ENCODE results near the gene AFAP1. TPM values are rescaled to one million over a fixed set of nuclear protein-coding genes. Genes with fewer than 3 reads are reported as not detected.

Gene AFAP1
- total RNA-seq, 1 experiment from 2014 or later: 23.6 TPM

- no peak for TF ChIP-seq ZNF532 (CRISPR knock-in tag; IDR thresholded peaks at IDR 0.05; ENCODE audit: borderline replicate concordance)
- no peak for TF ChIP-seq SP1 (CRISPR knock-in tag; conservative IDR thresholded peaks at IDR 0.05)
- no peak for TF ChIP-seq TP53 (CRISPR knock-in tag; IDR thresholded peaks at IDR 0.05)
- no peak for TF ChIP-seq ZNF317 (CRISPR knock-in tag; IDR thresholded peaks at IDR 0.05; ENCODE audit: borderline replicate concordance, low read depth)
- TF ChIP-seq ZNF425 (CRISPR knock-in tag; conservative IDR thresholded peaks at IDR 0.05): no peak
- TF ChIP-seq JAZF1 (CRISPR knock-in tag; IDR thresholded peaks at IDR 0.05): no peak
- TF ChIP-seq TEAD1 (CRISPR knock-in tag; IDR thresholded peaks at IDR 0.05): no peak
- TF ChIP-seq NFATC4 (CRISPR knock-in tag; IDR thresholded peaks at IDR 0.05): no peak
- TF ChIP-seq MAX (CRISPR knock-in tag; IDR thresholded peaks at IDR 0.05): no peak
- no peak for TF ChIP-seq SMAD3 (CRISPR knock-in tag; IDR thresholded peaks at IDR 0.05; ENCODE audit: borderline replicate concordance)
- no peak for TF ChIP-seq EMX1 (CRISPR knock-in tag; IDR thresholded peaks at IDR 0.05)
- TF ChIP-seq KAT7 (CRISPR knock-in tag; IDR thresholded peaks at IDR 0.05; ENCODE audit: borderline replicate concordance): no peak
These were observed 41.3 kb downstream of the AFAP1 start (continued) for GRCh38 chr4:7898385-7898784.

- ChIA-PET POLR2A (interaction anchor here (0.7 kb wide), 1 partner anchor 70 kb away, joined by 4 read pairs; no protein-coding TSS in a partner anchor), CTCF (interaction anchor here (1.4 kb wide), 1 partner anchor 21 kb away, joined by 3 read pairs; no protein-coding TSS in a partner anchor)
- H3K27me3 Mint-ChIP-seq (ENCODE audit: low read depth): no peaks in the 10 kb centered on the region; the same call in 1 of the 2 replicates
- ATAC-seq (no peak), DNase-seq (ENCODE audit: low spot score) (no peak)
- H3K27ac Mint-ChIP-seq: peak overlapping the region; percentile 14; the same call in 1 of the 2 replicates
- TF ChIP-seq CDX4 (CRISPR knock-in tag; IDR thresholded peaks at IDR 0.05; ENCODE audit: borderline replicate concordance) (no peak), SMAD3 (CRISPR knock-in tag; IDR thresholded peaks at IDR 0.05; ENCODE audit: borderline replicate concordance) (no peak), TEAD4 (CRISPR knock-in tag; IDR thresholded peaks at IDR 0.05) (no peak), ZNF281 (CRISPR knock-in tag; IDR thresholded peaks at IDR 0.05) (no peak), KAT7 (CRISPR knock-in tag; IDR thresholded peaks at IDR 0.05; ENCODE audit: borderline replicate concordance) (no peak), IRF1 (CRISPR knock-in tag; IDR thresholded peaks at IDR 0.05) (no peak), SMAD4 (CRISPR knock-in tag; IDR thresholded peaks at IDR 0.05) (no peak)
- no peak overlapping the region for H3K4me3 Mint-ChIP-seq
- no peaks in the 10 kb centered on the region for H3K36me3 Mint-ChIP-seq
- H3K4me1 Mint-ChIP-seq: peaks cover 69% of the 10 kb centered on the region
- no peaks in the 10 kb centered on the region for H3K9me3 Mint-ChIP-seq
These were observed 41.9 kb downstream of the AFAP1 start for GRCh38 chr4:7897811-7898210.
